ENCODE data around the gene ZYG11A.
"Not testable (repeated sequence)": the region's sequence is repeated elsewhere in the genome, so short reads cannot be mapped to it uniquely, and the experiment has no call there.

ZYG11A gene

DNA sequence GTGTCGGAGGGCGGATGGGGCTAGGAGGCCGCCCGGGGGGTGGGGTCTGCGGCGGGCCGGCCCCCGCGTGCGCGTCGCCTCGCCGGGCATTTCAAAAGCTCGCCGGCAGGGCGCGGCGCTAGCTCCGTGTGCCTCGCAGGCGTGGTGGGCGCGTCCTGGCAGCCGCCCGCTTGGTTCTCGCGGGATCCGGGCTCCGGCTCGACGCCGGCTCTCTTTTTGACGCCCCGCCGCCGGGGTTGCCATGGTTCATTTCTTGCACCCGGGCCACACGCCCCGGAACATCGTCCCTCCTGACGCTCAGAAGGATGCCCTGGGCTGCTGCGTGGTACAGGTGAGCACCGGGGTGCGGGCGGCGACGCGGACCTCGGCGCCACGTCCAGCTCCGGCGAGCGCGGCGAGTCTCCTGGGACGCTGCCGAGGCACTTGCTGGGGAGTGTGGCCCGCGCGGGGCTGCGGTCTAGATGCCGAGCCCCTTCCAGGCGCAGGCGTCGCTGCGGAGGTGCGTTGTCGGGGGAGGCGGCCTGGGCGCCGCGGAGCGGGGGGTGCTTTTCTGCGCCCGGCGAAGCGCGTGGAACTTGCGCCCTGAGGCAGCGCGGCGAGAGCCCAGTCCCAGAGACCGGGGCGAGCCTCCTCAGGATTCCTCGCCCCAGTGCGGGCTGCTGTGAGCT, at the start of gene ZYG11A:
Gene ZYG11A (plus strand): TSS at position 118 of the 668 bp plus-strand sequence. CDS start 124 bp downstream, at position 242.
- no peak for DNase-seq

DNA sequence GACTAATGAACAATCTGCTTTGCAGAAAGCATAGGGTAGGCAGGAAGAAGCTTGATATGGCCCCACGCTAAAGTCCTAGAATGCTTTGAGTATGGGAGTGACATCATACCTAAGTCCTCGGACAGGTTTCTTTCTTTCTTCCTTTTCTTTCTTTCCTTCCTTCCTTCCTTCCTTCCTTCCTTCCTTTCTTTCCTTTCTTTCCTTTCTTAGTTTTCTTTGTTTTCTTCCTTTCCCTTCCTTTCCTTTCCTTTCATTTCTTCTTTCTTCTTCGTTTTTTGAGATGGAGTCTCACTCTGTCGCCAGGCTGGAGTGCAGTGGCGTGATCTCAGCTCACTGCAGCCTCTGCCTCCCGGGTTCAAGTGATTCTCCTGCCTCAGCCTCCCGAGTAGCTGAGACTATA, 48.8 kb upstream of the ZYG11A start:
- DNase-seq, result not testable (repeated sequence)

DNA sequence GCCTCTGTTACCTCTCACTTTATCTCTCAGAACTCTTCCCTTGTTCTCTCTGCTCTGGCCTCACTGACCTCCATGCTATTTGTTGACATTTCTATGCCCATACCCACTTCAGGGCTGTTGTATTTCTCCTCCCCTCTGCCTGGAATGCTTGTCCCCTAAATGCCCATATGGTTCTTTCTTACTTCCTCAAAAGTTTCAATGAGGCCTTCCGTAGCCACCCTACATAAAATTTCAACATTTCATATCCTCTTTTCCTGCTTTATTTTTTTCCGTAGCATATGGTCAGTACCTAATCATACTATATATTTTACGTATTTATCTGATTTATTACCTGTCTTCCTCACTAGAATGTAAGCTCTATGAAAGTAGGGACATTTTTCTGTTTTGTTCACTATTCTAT, 47.1 kb upstream of the ZYG11A start:
- DNase-seq, result no peak

DNA sequence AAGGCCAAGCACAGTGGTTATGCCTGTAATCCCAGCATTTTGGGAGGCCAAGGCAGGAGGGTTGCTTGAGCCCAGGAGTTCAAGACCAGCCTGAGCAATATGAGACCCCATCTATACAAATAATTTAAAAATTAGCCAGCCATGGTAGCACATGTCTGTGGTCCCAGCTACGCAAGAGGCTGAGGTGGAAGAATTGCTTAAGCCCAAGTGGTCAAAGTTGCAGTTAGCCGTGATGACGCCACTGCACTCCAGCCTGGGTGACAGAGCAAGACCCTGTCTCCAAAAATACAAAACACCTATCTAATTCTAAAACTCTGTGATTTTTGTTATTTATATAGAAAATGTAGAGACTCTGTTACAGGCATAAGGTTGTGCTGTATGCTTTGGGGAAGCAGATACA, 44.2 kb upstream of the ZYG11A start:
- no peak for DNase-seq

DNA sequence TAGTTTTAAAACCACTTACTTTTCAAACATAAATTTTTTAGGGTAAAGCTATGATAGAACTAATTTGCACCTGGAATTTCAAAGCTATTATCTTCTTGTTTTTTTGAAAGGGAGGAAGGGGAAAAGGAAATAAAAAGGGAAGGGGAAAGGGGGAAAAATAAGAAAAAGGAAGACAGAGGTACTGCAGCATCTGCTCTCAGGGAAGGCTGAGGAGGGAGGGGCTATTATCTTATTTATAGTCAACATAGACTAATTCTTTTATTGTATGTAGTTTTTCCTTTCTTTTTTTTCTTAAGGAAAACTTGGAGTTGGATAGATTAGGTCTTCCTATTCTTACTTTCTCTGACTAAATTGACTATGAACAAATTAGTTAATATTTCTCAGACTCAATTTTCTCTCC, 41.5 kb upstream of the ZYG11A start:
- no peak for DNase-seq

DNA sequence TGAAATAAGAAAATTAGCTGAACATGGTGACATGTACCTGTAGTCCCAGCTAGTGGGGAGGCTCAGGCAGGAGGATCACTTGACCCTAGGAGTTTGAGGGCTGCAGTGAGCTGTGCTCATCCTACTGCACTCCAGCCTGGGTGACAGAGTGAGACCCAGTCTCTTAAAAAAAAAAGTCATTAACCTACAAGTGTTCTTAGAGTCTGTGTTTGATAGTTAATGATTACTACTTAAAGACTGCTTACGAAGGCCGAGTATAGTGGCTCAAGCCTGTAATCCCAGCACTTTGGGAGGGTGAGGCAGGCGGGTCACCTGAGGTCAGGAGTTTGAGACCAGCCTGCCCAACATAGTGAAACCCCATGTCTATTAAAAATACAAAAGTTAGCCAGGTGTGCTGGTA, 38.5 kb upstream of the ZYG11A start:
- not testable (repeated sequence) for DNase-seq

DNA sequence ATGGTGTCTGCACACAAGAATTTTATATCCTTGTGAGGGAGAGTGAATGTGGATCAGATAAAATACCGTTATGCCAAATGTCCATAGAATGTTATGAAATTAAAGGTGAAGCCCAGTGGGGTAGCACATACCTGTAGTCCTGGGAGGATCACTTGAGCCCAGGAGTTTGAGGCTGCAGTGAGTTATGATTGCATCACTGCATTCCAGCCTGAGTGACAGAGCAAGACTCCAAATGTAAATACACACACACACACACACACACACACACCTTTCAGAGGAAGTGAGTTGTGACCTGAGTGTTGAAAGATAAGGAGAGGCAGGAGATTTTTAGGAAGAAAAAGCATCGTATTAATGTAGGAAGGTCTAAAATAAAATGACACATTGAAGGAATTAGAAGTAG, 28.1 kb upstream of the ZYG11A start:
- DNase-seq, result no peak

DNA sequence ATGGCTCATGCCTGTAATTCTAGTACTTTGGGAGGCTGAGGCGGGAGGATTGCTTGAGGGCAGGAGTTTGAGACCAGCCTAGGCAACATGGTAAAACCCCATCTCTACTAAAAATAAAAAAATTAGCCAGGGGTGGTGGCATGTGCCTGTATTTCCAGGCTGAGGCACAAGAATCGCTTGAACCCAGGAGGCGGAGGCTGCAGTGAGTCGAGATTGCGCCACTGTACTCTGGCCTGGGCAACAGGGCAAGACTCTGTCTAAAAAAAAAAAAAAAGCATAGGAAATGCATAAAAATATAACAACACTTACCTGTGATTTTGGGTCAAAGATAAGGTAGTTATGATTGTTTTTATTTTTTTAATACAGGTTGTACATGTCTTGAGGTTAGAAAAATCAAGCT, 21.7 kb upstream of the ZYG11A start:
- DNase-seq, result not testable (repeated sequence)

DNA sequence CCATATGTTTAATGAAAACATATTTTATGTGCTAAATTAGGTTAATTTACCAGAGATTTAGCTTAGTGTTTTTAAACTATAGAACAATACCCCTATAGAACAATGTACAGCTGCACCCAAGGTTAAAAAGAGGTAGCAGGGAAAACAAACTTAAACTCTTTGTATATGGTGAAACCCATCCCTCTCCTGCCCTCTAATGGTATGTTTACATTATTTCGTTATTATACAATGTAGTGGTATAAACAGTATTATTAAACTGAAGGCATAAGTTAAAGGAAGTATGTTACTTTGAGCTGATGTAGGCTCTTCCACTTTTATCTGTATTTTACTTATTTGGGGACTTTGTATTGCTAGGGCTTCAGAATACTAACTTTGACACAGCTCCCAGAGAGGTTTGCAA, 16.7 kb upstream of the ZYG11A start:
- no peak for DNase-seq

DNA sequence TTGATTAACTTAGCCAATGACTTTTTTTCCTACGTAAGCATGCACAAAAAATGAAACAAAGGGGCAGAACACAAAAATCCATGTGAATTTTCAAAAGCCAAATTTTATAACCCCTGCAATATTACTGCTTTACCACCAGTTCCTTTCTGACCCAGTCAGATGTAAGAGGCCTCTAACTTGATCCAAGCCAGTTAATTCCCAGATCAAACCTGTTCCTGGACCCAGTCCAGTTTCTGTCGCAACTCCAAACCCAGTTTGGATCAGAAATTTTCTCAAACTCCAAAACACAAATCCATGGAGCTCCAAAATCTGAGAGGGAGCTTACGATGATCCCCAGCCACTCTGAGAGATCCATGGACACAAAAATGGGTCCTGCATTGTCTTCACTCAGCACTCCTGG, 7.8 kb upstream of the ZYG11A start:
- no peak for DNase-seq

DNA sequence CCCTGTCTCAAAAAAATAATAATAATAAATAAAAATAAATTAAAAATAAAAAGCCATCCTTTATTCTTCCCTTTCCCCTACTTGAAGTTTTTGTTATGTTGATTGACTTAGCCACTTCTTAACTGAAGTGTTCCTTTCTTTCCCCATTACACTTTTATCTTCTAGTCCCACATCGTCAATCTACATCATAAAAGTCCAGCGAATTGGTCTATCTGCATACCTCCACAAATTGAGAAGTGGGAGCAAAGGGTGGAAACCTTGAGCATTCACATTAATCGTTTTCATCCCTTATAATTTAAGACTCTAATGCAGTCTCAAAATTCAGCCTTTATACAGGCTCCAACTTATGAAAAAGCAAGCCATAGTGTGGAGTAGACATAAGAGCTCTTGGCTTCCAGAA, 6.5 kb upstream of the ZYG11A start:
- no peak for DNase-seq

DNA sequence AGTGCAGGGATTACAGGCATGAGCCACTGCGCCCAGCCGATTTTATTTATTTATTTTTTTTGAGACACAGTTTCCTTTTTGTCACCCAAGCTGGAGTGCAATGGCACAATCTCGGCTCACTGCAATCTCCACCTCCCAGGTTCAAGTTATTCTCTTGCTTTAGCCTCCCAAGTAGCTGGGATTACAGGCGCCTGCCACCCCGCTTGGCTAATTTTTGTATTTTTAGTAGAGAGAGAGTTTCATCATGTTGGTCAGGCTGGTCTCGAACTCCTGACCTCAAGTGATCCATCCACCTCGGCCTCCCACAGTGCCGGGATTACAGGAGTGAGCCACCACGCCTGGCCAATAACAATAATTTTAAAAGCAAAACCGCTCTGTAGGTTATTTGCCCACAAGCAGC, 3.4 kb upstream of the ZYG11A start:
- not testable (repeated sequence) for DNase-seq

DNA sequence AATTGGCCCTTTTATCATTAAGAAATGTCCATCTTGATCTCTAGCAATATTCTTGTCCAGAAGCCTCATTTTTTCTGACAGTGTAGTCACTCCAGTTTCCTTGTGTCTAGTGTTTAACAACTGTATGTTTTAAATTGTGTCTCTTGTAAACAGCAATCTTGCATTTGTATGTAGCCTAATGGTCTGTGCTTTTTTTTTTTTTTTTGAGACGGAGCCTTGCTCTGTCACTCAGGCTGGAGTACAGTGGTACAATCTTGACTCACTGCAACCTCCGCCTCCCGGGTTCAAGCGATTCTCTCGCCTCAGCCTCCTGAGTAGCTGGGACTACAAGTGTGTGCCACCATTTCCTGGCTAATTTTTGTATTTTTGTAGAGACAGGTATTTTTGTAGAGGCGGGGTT, 2.6 kb downstream of the ZYG11A start:
- not testable (repeated sequence) for DNase-seq

DNA sequence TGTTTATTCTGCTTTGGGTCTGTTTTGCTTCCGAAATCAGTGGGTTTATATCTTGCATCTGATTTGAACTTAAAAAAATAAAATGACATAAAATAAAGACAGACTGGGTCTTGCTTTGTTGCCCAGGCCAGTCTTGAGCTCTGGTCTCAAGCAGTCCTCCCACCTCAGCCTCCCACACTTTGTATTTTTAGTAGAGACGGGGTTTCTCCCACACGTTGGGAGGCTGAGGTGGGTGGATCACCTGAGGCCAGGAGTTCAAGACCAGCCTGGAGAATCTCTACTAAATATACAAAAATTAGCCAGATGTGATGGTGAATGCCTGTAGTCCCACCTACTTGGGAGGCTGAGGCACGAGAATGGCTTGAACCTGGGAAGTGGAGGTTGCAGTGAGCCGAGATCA, 5.9 kb downstream of the ZYG11A start:
- no peak for DNase-seq

DNA sequence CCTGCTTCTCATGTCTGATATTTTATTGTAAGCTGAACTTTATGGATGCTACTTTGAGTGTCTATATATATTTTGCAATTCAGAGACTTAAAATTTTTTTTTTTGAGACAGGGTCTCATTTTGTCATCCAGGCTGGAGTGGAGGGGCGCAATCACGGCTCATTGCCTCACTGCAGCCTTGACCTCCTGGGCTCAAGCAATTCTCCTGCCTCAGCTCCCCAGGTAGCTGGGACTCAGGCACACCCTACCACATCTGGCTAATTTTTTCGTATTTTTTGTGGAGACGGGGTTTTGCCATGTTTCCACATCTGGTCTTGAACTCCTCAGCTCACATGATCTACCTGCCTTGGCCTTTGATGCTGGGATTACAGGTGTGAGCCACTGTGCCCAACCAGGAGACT, 8.4 kb downstream of the ZYG11A start:
- DNase-seq, result no peak

DNA sequence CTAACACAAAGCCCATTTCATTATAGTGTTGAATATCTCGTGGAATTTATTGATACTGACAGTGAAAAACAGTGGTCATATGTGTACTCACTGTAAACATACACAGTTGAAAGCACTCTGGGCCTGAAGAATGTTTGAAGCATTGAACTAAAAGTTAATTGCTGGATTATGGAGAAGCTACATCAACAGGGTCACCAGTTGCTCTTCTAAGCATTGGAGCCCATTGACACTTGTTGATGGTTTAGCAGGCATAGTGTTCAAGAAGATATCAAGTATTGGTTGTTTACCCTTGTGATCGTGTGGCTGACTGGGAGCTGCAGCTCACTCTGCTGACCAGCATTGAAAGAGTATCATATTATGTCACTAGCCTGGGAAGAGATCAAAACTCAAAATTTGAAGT, 10.3 kb downstream of the ZYG11A start:
- no peak for DNase-seq

DNA sequence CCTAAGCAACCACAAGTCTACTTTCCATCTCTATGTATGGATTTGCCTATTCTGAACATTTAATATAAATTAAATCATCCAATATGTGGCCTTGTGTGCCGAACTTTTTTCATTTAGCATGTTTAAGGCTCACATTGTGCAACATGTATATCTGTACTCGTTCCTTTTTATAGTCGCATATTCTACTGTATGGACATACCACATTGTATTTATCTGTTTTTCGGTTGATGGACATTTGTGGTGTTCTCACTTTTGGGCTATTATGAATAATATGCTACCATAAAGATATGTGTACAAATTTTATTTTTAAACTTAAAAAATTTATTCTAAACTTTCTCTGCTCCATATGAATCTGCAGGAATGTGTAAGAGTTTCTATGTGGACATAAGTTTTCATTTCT, 13.0 kb downstream of the ZYG11A start:
- DNase-seq, result no peak

DNA sequence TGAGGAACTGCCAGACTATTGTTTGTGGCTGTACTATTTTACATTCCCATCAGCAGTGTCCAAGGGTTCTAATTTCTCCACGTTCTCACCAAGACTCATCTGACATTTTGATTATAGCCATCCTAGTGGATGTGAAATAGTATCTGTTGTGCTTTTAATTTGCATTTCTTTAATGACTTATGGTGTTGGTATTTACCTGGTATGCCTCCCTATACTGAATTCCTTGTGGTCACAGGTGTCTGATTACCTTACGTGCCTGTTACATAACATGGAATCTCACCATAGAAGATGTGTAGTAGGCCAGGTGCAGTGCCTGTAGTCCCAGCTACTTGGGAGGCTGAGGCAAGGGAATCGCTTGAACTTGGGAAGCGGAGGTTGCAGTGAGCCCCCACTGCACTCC, 13.5 kb downstream of the ZYG11A start:
- DNase-seq, result no peak

DNA sequence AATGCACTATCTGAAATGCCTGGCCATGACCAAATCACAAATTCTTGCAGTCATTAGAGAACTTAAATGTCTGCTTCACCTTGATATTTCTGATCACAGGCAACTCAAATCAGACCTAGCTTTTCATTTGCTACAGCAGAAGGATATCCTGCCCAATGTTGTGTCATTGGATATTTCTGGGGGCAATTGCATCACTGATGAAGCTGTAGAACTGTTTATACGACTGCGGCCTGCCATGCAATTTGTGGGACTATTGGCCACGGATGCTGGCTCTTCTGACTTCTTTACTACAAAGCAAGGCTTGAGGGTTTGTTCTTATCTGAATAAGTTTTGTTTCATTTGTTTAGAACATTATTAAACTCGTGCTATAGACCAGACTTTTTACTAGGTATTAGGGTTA, 14.9 kb downstream of the ZYG11A start:
- no peak for DNase-seq

DNA sequence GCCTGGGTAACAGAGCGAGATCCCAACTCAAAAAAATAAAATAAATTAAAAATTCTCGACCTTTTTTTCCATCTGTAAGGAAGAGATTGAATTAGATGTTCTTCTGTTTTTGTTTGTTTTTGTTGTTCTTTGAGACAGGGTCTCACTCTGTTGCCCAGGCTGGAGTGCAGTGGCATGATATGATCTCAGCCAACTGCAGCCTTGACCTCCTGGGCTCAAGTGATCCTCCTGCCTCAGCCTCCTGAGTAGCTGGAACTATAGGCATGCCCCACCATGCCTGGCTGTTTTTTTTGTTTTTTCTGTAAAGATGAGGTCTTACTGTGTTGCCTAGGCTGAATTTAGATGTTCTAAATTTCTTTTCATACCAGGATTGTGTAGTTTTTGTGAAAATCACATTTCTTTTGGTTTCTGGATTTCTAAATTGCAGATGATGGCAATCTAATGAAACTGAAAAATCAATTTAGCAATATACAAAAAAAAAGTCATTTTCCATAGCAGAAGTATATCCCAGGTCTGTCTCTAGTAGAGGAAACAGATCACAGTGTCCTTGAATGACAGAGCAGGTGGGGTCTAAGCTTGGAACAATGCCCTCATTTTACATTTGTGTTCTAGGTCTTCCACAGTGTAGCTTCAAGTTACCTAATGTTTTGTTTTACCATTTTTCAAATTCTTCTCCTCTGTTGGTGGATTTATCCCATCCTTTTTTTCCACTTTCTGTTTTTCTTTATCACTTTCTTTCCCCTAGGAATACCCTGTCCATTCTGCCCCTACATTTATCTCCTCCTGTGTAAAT, 20.3 kb downstream of the ZYG11A start:
- DNase-seq, result no peak

DNA sequence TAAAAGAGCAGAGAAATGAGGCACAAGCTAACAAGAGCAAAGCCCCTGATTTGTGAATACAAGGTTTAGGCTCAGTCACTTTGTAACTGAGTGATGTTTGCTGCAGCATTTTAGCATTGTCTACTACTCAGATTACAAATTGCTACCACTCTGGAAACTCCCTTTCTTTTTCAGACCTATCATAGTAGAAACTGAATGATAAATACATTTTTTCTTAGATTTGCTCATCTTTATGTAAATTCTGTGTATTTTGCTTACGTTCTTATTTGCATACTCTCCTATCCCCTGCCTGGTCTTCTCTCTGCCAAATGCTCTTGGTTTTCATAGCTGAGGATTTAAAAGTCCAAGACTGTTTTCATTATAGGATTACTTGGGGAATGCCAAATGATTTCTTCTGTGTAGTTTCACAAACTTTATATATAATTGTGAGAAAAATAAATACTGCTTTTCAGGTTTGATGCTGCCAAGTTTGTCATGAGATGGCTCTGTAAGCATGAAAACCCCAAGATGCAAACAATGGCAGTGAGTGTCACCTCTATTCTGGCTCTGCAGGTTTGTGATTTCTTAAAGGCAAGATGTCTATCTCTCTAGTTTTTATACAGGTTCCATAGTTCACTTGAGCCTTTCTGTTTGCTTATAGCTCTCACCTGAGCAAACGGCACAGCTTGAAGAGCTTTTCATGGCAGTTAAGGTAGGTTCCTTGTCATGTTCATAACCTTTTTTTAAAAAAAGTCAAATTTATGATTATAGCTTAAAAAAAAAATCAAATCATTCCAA, 24.7 kb downstream of the ZYG11A start:
- no peak for DNase-seq

DNA sequence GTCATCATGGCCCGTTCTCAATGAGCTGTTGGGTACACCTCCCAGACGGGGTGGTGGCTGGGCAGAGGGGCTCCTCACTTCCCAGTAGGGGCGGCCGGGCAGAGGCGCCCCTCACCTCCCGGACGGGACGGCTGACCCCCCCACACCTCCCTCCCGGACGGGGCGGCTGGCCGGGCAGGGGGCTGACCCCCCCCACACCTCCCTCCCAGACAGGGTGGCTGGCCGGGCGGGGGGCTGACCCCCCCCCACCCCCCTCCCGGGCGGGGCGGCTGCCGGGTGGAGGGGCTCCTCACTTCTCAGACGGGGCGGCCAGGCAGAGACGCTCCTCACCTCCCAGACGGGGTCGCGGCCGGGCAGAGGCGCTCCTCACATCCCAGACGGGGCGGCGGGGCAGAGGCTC, 27.2 kb downstream of the ZYG11A start:
- DNase-seq, result not testable (repeated sequence)

DNA sequence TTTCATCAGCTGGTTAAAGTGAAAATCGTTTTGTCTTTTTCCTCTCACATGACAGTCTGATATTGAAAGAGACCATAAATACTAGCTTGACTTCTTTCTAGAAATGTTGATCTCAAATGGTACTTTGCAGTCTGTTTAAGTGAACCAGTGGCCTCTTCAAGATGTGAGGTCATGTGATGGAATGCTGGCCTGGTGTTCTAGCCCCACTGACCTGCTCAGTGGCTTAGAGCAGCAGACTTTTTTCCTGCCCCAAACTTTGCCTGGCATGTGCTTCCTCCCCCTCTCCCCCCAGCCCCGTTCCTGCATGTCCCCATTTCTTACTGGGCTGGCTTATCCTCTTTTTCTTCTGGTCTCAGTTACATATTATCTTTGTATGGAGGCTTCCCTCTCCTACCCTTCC, 34.3 kb downstream of the ZYG11A start:
- no peak for DNase-seq

DNA sequence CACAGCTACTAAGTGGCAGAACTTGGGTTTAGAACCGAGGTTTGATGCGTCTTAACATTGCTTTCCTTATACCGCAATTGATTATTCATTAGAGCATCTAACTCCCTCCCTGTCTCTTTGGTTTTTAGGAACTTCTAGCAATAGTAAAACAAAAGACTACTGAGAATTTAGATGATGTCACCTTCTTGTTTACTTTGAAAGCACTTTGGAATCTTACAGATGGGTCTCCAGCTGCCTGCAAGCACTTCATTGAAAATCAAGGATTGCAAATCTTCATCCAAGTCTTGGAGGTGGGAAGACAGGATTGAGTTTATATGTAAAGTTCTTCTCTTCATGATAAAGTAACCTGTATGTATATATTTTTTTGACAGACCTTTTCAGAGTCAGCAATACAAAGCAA, 35.0 kb downstream of the ZYG11A start:
- no peak for DNase-seq

Data from SIG-M5 (cell line).